NOMO-1 treated with dmso at 0.1 percent for 144 hours (cell line): ENCODE measurements around the gene VTI1B.
"Not testable (repeated sequence)": the region's sequence is repeated elsewhere in the genome, so short reads cannot be mapped to it uniquely, and the experiment has no call there.

Experiments used
- DNase-seq: peaks from one replicate; lab custom pipeline; 2025; ENCODE audit not compliant: unreplicated experiment; lab: John Stamatoyannopoulos, UW

Gene VTI1B, protein sequence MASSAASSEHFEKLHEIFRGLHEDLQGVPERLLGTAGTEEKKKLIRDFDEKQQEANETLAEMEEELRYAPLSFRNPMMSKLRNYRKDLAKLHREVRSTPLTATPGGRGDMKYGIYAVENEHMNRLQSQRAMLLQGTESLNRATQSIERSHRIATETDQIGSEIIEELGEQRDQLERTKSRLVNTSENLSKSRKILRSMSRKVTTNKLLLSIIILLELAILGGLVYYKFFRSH

DNA sequence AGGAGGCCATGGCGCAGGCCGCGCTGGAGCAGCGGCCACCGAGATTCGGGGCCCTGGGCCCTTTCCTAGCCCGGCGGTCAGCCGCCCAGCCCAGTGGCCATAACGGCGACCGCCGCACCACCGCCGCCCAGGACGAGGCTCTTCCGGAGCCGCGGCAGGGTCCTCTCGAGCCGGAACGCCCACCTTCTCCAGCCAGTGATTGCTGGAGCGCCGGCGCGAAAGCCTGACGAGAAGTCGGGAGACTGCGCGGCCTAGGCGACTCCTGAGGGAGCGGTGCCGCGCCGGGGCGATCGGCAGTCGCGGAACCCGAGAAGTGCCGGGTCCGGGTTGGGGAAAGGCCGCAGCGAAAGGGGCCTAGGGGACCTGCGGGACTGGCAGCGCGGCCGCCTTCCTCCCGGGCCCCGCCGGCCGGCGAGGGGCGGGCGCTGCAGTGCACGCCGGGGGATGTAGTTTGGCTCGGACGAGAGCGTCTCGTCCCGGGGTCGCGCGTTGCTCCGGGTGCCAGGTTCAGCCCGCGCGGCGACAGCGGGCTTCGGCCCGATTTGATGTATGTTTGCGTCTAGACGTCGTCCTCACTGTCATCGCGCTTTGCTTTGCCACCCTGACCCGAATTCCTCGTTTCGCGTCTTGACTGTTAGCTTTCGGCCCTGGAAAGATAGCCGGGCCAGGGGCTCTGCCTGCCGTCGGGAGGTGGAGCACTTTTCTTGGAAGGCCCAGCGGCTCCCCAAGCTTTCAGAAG is at the start of gene VTI1B:
TSS of gene VTI1B (minus strand) at position 153 of the 739 bp plus-strand sequence. CDS start at position 10, 143 bp downstream.
- peak; percentile 59 for DNase-seq

DNA sequence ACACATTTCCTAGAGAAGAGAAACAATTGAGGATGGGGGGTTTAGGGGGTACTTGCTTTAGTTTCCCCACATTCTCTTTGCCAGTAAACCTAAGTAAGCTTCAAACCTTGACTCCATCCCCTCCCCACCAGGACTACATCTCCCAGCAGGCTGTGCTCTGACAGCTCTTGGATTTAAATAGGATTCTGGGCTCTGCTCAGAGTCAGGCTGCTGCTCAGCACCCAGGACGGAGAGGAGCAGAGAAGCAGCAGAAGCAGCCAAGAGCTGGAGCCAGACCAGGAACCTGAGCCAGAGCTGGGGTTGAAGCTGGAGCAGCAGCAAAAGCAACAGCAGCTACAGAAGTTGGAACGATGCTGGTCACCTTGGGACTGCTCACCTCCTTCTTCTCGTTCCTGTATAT is 47.9 kb upstream of the VTI1B start:
- DNase-seq = no peak

DNA sequence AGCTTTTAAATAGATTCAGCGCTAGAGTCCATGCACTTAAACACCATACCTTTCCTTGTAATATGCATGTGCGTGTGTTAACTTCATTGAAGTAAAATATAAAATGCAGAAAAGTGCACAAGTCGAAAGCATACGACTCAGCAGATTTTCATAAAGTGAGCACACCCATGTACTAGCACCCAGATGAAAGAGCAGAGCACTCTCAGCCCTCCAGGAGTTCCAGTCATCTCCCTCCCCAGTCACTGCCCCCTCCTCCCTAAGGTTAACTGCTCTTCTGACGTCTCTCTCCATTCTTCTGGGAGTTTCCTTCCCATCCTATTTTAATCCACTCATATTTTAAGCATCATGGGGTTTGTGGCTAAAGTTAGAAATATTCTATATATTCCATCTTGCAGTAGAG is 47.4 kb upstream of the VTI1B start:
- DNase-seq = no peak

DNA sequence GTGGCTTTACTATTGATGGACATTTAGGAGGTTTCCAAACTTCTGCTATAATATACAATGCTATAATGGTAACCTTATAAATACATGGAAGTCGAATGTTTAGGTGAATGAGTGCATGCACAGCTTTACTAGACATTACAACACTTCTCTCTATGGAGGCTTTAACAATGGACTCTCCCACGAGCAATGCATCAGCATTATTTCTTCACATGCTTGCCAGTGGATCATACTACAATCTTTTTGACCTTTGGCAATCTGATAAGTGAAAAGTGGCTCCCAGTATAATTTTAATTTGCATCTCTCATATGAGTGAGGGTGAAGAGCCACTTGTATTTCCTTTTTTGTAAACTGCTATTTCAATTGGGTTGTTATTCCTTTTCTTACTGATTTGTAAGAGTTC is 45.4 kb upstream of the VTI1B start:
- DNase-seq = no peak

DNA sequence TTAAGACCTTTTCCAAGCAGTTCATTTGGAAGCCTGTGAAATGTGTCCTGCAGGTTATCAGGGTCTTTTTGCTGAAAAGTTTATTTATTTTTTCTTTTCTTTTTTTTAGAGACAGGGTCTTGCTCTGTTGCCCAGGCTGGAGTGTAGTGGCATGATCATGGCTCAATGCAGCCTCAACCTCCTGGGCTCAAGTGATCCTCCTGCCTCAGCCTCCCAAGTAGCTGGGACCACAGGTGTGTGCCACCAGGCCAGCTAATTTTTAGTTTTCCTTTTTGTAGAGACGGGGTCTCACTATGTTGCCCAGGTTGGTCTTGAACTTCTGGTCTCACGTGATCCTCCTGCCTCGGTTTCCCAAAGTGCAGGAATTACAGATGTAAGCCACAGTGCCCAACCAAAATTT is 45.0 kb upstream of the VTI1B start:
- DNase-seq = not testable (repeated sequence)

DNA sequence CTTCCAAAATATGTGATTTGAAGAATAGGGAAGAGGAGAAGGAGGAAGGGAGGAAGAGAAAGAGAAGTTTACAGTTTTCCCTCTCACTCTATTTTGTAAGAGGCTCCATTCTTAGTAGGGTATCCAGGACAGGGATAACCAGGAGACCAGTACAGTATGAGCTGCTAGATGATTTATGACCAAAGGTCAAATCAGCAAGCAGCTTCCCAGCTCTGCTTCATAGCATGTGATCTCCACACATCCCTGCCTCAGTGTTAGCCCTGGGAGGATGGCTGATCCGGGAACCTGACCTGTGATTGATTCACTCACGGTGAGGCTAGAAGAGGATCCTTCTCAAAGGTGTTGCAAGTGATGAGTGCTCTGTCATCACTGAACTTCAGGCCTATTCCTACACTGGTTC is 43.8 kb upstream of the VTI1B start:
- no peak for DNase-seq

DNA sequence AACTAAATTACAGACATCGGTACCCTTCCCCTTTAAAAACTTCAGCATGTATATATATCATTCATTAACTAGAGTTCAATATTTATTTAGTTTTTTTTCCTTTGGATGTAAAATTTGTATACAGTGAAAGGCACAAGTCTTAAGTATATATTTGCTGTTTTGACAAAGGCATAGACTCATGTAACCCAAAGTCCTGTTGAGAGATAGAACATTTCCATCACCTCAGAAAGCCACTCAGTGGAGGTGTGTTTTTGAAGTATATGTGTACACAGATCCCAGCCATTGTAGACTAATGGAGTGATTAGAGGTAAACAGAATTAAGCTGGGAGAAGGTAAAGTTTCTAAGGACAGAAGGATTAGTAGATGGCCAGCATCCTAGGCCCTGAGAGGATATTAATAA is 42.6 kb upstream of the VTI1B start:
- no peak for DNase-seq

DNA sequence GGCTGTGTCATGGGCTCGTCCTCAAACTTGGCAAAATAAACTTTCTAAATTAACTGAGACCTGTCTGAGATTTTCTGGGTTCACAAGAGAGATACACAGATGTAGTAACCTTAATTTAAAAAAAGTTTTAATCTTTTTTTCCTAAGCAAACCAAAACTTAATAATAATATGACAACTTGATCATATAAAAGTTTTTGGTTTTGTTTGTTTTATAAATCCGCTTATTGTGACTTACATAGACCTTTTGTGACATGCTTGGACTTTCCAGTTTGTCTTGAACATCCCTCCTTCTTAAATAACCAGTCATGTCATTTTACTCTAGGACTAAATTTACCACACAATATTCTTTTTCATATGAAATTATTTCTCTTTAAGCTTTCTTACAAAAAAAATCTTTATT is 35.8 kb upstream of the VTI1B start:
- no peak for DNase-seq

DNA sequence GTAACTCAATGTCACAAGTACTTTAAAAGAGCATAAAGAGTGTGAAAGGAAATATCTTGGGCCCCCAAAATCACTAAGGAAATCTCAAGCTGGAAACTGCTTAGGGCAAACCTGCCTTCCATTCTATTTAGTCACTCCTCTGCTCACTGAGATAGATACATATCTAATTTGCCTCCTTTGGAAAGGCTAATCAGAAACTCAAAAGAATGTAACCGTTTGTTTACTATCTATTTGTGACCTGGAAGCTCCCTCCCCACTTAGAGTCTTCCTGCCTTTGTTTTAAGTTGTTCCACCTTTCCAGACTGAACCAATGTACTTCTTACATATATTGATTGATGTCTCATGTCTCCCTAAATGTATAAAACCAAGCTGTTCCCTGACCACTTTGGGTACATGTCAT is 35.4 kb upstream of the VTI1B start:
- DNase-seq = not testable (repeated sequence)

DNA sequence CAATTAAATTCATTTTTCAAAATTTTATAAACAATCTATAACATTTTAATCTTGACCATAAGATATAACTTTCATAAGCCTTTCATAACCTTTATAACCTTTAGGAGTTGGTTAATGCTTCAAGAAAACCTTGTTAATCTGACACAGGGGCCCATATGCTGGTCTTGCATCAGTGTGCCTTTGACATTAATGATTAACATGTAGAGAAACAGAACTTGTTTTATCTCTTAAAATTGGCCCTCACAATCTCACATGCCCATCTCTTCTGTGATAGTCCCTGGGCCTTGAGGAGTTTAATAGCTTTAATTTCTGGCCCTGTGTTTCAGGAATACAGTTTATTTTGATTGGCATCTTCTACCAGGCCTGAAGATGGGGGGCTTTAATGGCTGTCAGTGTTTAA is 34.9 kb upstream of the VTI1B start:
- DNase-seq = not testable (repeated sequence)

DNA sequence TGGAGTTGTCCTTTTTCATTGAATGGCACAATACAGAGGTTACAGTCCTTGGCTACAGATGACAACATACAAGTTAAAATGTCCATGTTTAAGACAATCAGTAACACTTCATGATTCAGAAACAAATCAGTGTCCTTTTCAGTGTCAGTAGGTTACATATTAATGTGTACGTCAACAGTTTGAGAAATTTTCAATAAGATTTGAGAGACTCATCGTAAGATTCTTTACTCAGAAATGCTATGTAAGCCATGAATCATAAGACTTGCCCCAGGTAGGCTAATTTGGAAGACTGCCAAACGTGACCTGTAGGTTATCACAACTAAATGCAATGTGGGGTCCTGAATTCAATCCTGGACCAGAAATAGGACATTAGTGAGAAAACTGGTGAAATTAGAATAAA is 30.8 kb upstream of the VTI1B start:
- no peak for DNase-seq

DNA sequence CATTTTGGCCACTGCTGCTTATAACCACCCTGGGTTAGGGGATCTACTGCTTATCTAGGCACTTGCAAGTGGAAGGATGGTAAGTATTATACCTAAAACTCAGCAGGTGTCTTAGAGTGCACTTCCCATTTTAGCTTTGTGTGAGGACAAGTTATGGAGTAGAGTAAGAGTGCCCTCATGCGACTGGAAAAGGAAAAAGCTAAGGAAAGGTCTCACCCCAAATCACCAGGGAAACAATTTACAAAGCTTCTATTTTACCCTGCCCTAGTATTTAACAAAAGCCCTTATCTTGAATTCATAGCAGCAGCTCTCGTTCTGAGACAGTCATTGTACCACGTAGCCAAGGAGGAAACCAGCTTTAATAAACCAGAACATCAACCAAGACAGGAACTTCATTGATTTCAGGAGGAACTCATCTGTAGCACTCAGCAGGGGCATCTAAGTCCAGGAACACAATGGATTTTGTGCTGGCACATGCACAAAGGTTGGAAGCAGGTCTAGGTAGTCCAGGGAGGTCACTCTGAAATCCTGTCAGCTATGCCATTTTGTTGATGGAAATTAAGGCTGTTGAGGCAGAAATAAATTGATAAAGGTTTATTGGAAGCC is 30.2 kb upstream of the VTI1B start:
- DNase-seq = peak; percentile 41

DNA sequence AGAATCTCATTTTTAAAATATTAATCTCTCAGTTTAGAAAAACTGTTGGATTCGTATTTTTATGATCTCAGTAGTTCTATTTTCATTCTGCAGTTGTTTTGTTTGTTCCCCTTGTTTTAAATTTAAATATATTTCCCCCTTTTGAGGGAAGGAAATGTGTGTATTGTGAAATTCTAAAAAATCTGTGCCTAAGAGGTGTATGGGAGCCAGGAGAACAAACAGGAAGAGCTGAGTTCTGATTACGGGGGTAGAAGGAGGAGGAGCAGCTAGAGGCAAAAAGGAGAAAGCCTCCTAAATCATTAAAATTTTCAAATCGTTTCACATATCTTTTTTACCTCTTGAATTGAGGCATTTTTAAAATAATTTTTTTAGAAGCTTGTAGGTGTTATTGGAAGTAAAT is 29.6 kb upstream of the VTI1B start:
- DNase-seq = no peak

DNA sequence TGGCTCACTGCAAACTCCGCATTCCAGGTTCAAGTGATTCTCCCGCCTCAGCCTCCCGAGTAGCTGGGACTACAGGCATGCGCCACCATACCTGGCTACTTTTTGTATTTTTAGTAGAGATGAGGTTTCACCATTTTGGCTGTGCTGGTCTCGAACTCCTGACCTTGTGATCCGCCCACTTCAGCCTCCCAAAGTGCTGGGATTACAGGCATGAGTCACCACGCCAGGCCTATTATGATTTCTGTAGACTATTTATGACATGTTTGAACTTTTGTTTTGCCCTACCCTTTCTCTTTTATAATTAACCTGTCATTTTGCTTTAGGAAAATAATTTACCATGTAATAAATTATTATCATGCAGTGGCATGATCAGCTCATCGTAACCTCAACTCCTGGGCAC is 27.1 kb upstream of the VTI1B start, which contains the start of gene RDH12:
TSS of gene RDH12 (plus strand) at position 395 of the 400 bp plus-strand sequence. CDS start 20,757 bp downstream, outside the sequence.
- not testable (repeated sequence) for DNase-seq

DNA sequence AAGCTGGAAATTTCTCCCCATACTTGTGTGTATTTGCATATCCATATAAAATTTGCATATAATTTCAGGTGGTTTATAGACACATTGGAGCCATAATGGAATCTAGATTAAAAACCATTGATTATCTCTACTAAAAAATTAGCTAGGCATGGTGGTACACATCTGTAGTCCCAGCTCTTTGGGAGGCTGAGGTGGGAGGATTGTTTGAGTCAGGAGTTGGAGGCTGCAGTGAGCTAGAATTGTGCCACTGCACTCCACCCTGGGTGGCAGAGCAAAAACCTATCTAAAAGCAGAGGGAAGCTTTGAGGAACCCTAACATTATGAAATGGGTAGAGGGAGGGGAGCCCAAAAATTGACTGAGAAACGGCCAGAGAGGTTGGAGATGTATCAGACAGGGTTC is 23.7 kb upstream of the VTI1B start:
- no peak for DNase-seq

DNA sequence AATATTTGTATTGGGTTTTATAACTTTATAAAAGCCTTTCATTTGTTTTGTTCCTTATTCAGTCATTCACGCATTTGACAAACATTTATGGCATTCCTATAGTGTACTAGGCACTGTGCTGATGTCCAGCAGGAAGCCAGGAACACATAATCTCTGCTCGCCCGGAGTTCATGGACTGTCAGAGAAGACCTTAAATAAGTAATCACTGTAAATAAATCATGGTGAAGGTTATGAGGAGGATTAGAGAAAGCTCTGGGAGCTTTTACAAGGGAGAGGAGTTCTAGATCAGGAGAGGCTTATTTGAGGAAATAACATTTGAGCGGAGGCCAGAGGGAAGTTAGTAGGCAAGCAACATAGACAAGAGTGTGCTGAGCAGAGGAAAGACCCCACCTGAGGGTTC is 22.6 kb upstream of the VTI1B start:
- DNase-seq = no peak

DNA sequence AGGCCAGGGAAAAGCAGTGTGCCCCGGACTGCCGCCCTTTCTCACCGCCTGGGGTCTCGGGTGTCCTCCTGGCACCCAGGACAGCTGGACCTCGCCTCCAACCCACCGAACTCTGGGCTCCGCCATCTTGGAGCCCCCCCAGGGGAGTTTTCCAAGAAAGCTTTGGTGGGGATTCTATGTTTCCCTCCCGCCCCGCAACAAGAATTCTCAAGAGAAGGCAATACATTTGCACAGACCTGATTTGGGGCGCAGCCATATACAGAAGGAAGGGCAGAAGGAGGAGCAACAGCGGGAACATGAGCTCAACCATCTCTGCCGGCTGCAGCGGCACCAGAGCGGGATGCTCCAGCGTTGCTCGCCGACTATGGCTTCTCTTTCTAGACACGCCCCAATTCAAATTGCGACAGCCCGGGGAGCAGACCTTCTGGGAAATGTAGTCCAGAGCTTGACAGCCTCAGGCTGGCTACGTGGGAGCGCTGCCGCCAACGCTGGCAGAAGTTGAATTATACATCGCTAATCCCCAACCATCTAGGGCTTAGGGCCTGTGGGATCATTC is 21.0 kb upstream of the VTI1B start, which contains the start of gene RDH11:
TSS of gene RDH11 (minus strand) at position 371 of the 556 bp plus-strand sequence. CDS start at position 310, 61 bp downstream.
- DNase-seq = peak; percentile 88

DNA sequence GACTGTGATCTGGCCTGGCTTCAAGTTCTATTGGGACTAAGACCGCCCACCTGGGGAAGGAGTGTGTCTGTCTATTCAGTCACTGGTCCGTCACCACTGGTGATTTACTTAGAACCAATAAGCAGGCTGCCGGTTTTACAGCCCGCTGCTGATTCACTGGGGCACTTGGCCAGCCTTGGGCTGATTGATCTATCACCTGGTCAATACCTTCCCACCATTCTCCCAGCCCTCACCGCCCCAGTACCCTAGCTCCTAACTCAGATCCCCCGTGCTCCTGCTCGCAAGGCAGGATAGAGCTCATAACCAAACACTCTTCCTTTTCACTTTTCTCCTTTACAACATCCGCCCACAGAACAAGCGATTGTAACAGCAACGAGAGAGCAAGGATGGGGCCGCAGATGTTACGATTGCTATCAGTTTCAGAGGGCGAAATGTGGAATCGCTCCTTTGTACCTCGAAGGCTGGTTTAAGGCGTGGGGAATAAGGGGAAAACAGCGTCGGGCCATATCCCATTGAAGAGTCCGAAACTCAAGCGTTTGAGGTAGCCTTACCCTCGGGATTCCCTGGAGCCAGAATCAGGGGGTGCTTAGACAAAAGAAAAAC is 20.5 kb upstream of the VTI1B start:
- peak; percentile 40 for DNase-seq

DNA sequence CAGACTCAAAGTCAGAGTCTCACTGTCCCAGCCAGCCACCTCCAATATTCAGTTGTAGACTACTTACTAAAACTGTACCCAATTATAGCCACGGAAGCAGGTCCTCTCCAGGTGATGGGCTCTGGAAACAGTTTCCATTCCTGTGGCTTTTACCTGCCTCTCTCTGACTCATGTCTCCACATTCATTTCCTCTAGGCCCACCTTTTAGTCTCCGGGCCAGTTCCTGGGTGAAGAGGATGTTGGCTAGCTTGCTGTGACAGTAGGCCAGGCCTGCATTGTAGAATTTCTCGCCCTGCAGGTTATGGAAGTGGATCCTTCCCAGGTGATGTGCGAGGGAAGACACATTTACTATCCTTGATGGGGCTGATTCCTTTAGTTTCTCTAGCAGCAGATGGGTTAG is 15.6 kb upstream of the VTI1B start:
- no peak for DNase-seq

DNA sequence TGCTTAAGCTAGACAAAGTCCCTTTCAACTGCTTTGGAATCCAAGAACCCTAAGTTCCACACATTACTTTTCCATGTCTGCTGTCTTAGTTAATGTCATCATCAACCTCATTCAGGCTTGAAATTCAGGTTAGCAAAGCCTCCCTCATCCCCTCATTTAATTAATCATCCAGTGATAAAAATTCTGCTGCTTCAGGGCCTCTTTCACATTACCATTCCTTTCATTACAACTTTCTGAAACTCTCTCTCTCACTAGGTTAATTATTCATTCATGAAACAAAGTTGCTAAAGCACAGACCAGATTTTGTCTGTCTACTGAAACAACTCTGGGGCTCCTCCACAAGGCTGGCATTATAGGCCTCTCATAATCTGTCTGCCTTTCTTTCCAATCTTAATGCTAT is 9.4 kb upstream of the VTI1B start:
- no peak for DNase-seq

DNA sequence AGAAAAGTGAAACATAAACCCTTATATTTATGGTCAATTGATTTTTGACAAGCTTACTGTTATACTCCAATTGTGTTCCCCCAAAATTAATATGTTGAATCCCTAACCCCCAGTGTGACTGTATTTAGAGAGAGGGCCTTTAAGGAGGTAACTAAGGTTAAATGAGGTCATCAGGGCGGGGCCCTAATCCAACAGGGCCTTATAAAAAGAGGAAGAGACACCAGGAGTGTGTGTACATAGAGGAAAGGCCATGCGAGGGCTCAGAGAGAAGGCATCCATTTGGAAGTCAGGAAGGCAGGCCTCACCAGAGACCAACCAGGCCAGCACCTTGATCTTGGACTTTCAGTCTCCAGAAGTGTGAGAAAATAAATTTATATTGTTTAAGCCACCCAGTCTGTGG is 6.5 kb upstream of the VTI1B start:
- DNase-seq = peak; percentile 33
